Mononuclear cell (primary cell): ENCODE data around the gene CCDC14. TPM values are rescaled to one million over a fixed set of nuclear protein-coding genes. Genes with fewer than 3 reads are reported as not detected.
"Not testable (repeated sequence)": the region's sequence is repeated elsewhere in the genome, so short reads cannot be mapped to it uniquely, and the experiment has no call there.

Experiments
- H3K27me3 ChIP-seq: 2 replicates; pipeline ENCODE4 v1.6.0; 2011; ENCODE audit warnings: low read length, control low read depth; ENCODE audit not compliant: insufficient read depth
- H3K4me1 ChIP-seq: 2 replicates; pipeline ENCODE4 v1.5.1; 2011; ENCODE audit warnings: mild to moderate bottlenecking, low read length, control low read depth; ENCODE audit not compliant: insufficient read depth
- H3K4me3 ChIP-seq: 2 replicates; pipeline ENCODE4 v1.5.1; 2011; ENCODE audit warnings: mild to moderate bottlenecking, low read length, moderate library complexity
- H3K9me3 ChIP-seq: 2 replicates; pipeline ENCODE4 v1.5.1; 2011; ENCODE audit warnings: low read depth, mild to moderate bottlenecking, control low read depth, low read length
- total RNA-seq: library from RNA; depleted of rRNA; stranded (reverse); fragments of >200 nt; gene quantifications from one replicate; pipeline ENCODE4 v1.2.3, GENCODE V29; 2012

CCDC14 gene, protein sequence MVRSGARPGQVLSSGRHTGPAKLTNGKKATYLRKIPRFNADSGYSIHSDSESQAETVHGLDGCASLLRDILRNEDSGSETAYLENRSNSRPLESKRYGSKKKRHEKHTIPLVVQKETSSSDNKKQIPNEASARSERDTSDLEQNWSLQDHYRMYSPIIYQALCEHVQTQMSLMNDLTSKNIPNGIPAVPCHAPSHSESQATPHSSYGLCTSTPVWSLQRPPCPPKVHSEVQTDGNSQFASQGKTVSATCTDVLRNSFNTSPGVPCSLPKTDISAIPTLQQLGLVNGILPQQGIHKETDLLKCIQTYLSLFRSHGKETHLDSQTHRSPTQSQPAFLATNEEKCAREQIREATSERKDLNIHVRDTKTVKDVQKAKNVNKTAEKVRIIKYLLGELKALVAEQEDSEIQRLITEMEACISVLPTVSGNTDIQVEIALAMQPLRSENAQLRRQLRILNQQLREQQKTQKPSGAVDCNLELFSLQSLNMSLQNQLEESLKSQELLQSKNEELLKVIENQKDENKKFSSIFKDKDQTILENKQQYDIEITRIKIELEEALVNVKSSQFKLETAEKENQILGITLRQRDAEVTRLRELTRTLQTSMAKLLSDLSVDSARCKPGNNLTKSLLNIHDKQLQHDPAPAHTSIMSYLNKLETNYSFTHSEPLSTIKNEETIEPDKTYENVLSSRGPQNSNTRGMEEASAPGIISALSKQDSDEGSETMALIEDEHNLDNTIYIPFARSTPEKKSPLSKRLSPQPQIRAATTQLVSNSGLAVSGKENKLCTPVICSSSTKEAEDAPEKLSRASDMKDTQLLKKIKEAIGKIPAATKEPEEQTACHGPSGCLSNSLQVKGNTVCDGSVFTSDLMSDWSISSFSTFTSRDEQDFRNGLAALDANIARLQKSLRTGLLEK
- 28.0 TPM for total RNA-seq

DNA sequence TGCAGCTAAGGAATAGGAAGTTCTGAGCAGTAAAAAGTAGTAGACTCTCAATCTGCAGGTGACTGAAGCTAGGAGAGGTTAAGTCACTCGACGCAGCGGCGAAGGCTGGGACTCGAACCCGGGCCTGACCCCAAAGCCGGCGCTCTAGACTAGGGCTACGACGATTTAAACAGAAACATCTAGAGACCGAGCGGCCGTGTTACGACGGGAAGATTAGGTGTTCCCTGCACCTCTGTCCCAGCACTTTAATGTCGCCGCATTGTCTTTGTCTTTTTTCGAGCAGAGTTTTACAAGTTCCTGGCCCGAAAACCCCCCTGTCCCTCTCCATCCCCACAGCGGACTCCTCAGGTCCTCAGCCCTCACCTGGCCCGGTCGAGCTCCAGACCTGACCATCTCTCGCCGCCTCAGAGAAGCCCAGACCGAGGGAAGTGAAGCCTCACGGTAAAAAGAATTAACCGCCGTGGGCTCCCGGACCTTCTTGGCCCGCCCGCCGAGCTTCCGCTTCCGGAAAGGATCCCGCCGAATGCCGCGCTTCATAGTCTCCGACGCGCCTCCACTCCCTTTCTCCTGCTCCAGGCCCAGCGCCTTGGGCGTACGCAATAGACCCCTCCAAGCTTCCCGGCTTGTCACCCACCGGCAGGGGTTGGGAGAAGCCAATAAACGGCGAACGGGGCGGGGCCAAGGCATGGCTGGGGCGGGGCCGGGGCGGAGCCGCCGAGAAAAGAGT, at the start of gene CCDC14:
TSS of gene CCDC14 (minus strand) at position 449 of the 727 bp plus-strand sequence. CDS start at position 393, 56 bp downstream.
- Histone ChIP-seq H3K4me1 (peaks cover 4% of the 10 kb centered on the region), H3K4me3 (peak within 1 kb of the TSS; percentile 81), H3K9me3 (no peaks in the 10 kb centered on the region), H3K27me3 (no peaks in the 10 kb centered on the region)

DNA sequence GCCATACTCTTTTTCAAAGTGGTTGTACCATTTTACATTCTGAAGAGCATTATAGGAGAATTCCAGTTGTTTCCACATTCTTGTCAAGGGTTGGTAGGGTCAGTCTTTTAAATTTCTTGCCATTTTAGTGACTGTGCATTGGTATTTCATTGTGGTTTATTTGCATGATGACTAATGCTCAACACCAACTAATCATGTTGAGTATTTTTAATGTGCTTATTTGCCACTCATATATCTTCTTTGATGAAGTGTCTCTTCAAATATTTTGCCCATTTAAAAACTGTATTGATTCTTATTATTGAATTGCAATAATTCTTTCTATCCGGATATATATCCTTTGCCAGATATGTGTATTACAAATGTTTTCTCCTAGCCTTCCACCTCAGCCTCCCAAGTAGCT, 47.3 kb upstream of the CCDC14 start:
- not testable (repeated sequence) for H3K4me3 ChIP-seq, H3K4me1 ChIP-seq, H3K27me3 ChIP-seq, H3K9me3 ChIP-seq

DNA sequence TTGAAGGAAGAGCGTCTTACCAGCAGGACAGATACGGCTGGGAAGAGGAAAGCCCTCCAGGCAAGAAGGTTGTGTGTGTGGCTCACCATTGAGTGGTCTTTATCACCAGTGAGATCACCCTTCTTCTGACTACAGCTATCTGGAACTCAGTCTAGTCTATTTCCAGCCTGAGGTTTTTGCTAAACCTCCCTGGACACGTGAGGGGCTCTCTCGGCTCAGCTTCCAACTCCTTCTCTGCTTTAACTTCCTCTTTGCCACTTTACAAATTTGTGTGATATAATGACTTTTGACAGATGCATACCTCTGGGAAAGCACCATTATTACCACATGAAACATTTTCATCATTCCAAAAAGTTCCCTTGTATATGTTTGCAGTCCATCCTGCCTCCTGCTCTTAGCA, 46.2 kb upstream of the CCDC14 start:
- H3K9me3 ChIP-seq = no peaks in the 10 kb centered on the region
- no peaks in the 10 kb centered on the region for H3K4me1 ChIP-seq
- H3K4me3 ChIP-seq = no peak overlapping the region
- peaks cover 2% of the 10 kb centered on the region for H3K27me3 ChIP-seq

DNA sequence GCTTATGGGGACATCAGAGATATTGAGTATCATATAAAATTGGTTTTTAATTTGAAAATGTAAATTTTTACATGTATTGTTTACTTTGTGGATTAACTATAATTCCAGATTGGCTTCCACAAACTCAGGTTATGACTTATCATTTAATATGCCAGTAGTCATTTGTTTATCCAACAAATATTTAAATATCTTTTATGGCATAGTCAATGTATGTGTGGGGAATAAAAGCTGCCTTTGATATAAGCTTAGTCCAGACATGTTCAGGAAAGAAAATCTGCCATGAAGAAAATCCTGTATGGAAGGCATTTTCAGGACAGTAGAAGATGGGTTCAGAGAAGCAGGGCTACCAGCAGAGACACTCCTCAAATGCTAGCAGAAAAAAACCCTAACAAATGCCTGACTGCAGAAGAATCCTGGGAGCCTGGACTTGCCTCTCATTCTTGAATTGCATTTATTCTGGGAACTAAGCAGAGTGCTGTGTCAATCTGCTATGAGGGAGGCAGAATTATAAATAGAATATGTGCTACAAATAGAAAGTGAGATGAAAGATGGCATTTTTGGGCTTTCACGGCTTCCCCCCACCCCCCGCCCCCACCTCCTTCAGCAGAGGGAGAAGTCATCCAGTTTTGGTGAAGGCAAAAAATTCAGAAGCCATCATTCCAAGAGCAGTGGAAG, 41.5 kb upstream of the CCDC14 start:
- H3K4me3 ChIP-seq, H3K4me1 ChIP-seq, H3K27me3 ChIP-seq, H3K9me3 ChIP-seq: not testable (repeated sequence)

DNA sequence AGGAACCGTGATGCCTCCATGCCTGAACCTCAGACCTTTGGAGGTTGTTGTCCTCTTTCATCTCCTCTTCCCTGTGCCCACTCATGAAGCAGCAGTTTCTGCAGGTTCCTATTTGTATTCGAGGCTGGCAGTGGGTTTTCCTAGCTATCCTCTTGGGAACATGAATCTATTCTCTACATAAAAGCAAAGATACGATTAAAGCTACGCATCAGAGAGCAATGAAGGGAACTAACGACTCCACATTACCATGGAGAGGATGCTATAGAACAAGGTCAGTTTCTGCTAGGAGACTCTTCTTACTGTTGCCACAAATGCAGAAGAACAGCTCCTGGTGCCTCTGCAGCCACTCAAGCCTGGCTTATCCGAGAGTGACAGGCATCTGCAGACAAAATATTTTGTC, 40.3 kb upstream of the CCDC14 start:
- H3K4me3 ChIP-seq, H3K9me3 ChIP-seq, H3K27me3 ChIP-seq: not testable (repeated sequence)

DNA sequence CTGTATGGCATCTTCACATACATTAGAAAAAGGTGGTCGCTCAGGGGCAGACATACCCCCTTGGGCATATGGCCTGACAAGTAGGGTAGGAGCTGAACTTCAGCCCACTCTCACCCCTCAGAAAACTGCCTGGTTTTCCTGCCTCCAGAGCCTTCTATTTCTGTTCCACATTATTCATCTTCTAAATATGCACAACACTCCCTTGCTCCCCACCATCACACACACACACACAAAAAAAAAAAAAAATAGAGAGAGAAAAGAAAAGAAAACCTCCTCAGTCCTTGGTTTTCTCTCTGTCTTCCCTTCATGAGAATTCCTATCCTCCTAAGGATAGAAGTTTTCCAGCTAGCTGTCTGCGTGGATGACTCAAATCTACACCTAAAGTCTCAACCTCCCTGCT, 36.5 kb upstream of the CCDC14 start:
- Histone ChIP-seq H3K4me3 (no peak overlapping the region), H3K9me3 (no peaks in the 10 kb centered on the region), H3K27me3 (peaks cover 17% of the 10 kb centered on the region), H3K4me1 (no peaks in the 10 kb centered on the region)

More for the DNA sequence above, 40.3 kb upstream of the CCDC14 start:
- not testable (repeated sequence) for H3K4me1 ChIP-seq

DNA sequence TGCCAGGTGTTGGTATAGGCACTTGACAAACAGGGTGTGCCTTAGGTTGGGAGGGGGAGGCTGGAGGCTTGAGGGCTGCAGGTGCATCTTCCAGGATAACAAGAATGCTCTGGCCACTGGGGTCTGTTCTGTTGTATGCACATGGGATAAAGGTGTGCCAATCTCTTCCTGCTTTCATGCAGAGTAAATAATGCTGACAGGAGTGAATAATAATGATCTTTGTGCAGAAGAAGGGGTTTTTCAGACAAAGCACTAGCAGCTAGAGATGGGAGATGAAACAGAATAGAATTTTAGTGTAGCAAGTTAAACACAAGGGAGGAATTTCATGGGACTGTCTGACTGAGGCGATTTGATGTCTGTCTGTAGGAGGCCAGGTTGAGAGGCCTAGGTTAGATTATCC, 32.8 kb upstream of the CCDC14 start:
- Histone ChIP-seq H3K27me3 (peaks cover 31% of the 10 kb centered on the region), H3K4me1 (no peaks in the 10 kb centered on the region), H3K9me3 (no peaks in the 10 kb centered on the region), H3K4me3 (no peak overlapping the region)

DNA sequence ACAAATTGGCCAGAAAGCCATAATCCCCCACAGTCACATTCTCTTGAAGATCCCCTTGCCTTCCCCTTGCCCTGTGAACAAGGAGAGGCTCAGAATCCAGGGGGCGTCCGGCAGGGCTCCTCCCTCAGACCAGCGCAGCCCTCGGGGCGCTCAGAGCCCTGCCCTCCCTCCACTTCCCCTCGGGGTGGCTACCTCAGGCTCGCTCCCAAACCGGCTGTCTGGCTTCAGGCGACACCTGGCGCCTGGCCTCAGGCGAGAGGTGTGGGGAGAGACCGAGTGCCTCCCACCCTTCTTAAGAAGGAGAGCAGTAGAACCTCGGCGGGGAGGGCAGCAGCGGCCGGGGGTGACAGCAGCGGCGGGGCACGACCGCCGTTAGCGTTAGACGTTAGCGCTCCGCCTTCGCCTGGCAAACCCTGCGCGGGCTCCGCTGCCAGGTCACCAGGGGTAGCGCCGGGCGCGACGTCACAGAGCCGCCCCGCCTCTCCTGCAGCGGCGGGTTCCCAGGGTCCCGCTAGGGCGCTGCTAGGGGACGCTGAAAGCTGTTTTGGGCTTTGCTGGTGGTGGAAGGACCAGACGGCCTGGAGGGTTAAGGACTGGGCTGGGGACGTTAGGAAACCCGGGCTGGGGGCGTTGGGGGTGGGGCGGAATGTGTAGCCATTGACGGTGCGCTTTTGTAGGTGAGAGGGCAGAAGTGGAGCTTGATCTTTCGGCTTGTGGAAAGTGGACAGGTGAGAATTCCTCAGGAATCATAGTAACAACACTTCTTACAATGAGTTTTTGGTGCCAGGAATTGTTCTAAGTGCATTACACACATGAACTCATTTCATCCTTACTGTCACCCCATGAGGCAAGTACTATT, 30.9 kb upstream of the CCDC14 start, which contains the start of gene ROPN1:
TSS of gene ROPN1 (minus strand) at position 395 of the 859 bp plus-strand sequence. CDS start 11,643 bp downstream, outside the sequence.
- H3K4me3 ChIP-seq, H3K4me1 ChIP-seq, H3K9me3 ChIP-seq: not testable (repeated sequence)
- H3K27me3 ChIP-seq = peaks cover 36% of the 10 kb centered on the region

DNA sequence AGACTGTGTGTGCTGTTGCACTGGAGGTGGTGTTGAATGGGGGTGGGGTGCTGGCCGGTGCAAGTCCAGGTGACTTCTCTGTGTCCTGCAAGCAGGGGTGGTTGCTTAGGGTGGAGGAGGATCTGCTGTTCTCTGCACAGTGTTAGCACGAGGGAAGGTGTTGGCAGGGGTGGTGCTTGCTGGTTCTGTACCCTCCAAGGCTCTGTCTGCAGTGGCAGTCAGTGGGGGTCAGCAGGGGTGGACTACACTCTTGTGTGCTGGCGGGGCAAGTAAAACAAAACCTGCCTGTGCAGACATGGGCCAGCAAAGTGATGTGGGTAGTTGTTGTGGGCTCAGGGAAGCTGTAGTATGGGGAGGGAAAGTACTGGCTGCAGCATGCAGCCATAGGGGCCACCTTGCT, 25.4 kb upstream of the CCDC14 start:
- no peak overlapping the region for H3K4me3 ChIP-seq
- H3K9me3 ChIP-seq = no peaks in the 10 kb centered on the region
- no peaks in the 10 kb centered on the region for H3K4me1 ChIP-seq
- H3K27me3 ChIP-seq = peaks cover 48% of the 10 kb centered on the region

DNA sequence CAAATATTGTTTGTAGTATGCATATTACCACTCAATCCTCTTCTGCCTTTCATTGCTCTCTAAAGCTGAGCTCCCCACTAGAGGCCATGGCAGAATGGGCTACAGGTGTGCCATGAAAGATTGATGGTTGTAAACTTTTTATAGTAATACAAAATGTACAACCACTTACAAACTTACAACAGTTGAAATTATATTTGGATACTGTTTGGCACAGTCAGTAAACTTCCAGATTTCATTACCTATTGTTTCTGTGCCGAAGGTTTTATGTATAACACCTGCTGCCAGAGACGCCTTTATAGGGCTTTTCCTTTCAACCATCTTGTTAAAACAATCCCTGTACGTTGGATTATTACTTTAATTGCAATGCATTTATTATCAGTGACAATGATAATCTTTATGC, 23.9 kb upstream of the CCDC14 start:
- peaks cover 50% of the 10 kb centered on the region for H3K27me3 ChIP-seq
- H3K4me3 ChIP-seq = no peak overlapping the region
- H3K4me1 ChIP-seq = no peaks in the 10 kb centered on the region

DNA sequence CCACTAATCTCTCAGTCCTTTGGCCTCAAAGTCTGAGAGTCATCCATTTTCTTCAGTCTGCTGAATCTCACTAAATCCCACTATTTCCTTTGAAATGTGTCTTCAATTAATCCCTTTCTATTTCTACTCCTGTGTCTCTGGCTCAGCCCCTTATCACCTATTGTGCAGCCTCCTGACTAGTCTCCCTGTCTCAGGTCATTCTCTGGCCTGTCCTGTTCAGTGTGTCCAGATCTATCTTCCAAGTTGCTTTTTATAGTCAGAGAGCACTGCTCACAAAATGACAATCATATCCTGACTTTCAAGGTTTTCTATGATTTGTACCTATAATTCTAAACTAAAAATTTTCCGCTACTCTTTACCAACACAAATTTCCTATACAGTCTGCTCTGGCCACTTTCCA, 23.3 kb upstream of the CCDC14 start:
- Histone ChIP-seq H3K4me1 (no peaks in the 10 kb centered on the region), H3K27me3 (peaks cover 46% of the 10 kb centered on the region), H3K9me3 (no peaks in the 10 kb centered on the region), H3K4me3 (no peak overlapping the region)

More for the DNA sequence above, 23.9 kb upstream of the CCDC14 start:
- no peaks in the 10 kb centered on the region for H3K9me3 ChIP-seq

DNA sequence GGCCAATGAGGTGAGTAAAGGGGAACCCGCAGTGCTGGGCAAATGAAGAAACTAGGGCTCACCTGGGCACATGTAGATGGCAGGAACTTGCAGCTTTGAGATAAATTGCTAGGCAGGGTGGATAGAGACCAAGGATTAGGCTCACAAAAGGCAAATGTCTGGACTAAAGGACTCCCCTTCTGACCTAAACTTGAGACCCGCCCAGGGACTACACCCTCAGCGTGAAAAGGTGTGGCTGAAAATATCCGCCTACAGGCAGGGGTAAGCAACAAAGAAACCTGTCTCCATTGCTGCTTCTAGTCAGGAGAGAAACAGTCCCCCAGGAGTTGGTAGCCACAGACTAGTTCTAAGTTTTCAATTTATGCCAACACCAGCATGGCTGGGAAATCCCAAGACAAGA, 20.3 kb upstream of the CCDC14 start:
- peaks cover 28% of the 10 kb centered on the region for H3K27me3 ChIP-seq
- H3K9me3 ChIP-seq, H3K4me1 ChIP-seq, H3K4me3 ChIP-seq: not testable (repeated sequence)

DNA sequence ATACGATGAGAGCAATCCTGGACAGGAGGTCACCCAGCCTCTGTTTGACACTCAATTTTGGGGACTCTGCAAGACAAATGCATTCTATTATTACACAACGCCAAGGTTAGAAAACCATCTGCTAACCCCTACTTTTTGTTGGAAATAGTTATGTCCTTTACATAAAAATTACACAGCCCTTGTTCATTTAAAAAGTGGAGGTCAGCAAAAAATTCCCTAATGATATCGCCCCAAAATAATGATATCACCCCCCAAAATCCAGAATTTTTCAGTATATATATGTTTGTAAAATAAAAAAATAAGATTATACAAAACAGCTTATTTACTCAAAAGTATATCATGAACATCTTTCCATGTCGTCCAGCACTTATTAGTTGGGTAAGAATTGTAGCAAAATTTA, 19.5 kb upstream of the CCDC14 start:
- Histone ChIP-seq H3K27me3 (peaks cover 28% of the 10 kb centered on the region), H3K4me1 (no peaks in the 10 kb centered on the region), H3K9me3 (no peaks in the 10 kb centered on the region), H3K4me3 (no peak overlapping the region)
